Mesenchymal stem cell (in vitro differentiated cells and primary cell): ENCODE results near the gene LIPC.

Experiments used
- DNase-seq: peaks from one replicate; pipeline ENCODE4 v3.0.0-alpha.2; 2013
- H2AFZ ChIP-seq: one replicate; pipeline ENCODE4 v1.6.1; 2013; ENCODE audit warnings: low read depth, mild to moderate bottlenecking, control low read depth, inconsistent platforms, low read length, moderate library complexity
- H2AK5ac ChIP-seq: 2 replicates; pipeline ENCODE4 v1.6.1; 2013; ENCODE audit warnings: low read length, moderate library complexity, mild to moderate bottlenecking, inconsistent platforms; ENCODE audit not compliant: severe bottlenecking
- H2BK120ac ChIP-seq: one replicate; pipeline ENCODE4 v1.6.1; 2013; ENCODE audit warnings: low read depth, mild to moderate bottlenecking, inconsistent platforms, low read length, moderate library complexity
- H2BK12ac ChIP-seq, 2 experiments: one replicate each; pipeline ENCODE4 v1.6.1; 2013; ENCODE audit warnings: inconsistent platforms in 2 of 2, low read length in 2 of 2, mild to moderate bottlenecking in 2 of 2, moderate library complexity in 2 of 2, control low read depth in 1 of 2
- H2BK15ac ChIP-seq: one replicate; pipeline ENCODE4 v1.6.1; 2013; ENCODE audit warnings: mild to moderate bottlenecking, low read depth, inconsistent platforms; ENCODE audit not compliant: poor library complexity, severe bottlenecking
- H2BK5ac ChIP-seq: 2 replicates; pipeline ENCODE4 v1.6.1; 2013; ENCODE audit warnings: low read depth, mild to moderate bottlenecking, low read length, control low read depth, inconsistent platforms; ENCODE audit not compliant: poor library complexity, severe bottlenecking
- H3K14ac ChIP-seq, 2 experiments: one replicate each; pipeline ENCODE4 v1.6.1; 2013; ENCODE audit warnings: inconsistent platforms in 2 of 2, low read length in 2 of 2, control low read depth in 1 of 2, mild to moderate bottlenecking in 1 of 2, moderate library complexity in 1 of 2
- H3K18ac ChIP-seq, 2 experiments: one replicate each; pipeline ENCODE4 v1.6.1; 2013; ENCODE audit warnings: inconsistent platforms in 2 of 2, low read length in 2 of 2, control low read depth in 1 of 2, low read depth in 1 of 2, mild to moderate bottlenecking in 1 of 2
- H3K23ac ChIP-seq, 2 experiments: one replicate each; pipeline ENCODE4 v1.6.1; 2013; ENCODE audit warnings: inconsistent platforms in 2 of 2, low read length in 2 of 2, mild to moderate bottlenecking in 2 of 2, moderate library complexity in 2 of 2, control low read depth in 1 of 2
- H3K27ac ChIP-seq: 2 replicates; pipeline ENCODE4 v1.5.1; 2013; ENCODE audit warnings: mild to moderate bottlenecking, moderate library complexity, low read length, control low read depth, inconsistent platforms; ENCODE audit not compliant: poor library complexity, severe bottlenecking
- H3K27me3 ChIP-seq, 2 experiments: 2 replicates each; pipeline versions ENCODE4 v1.6.1 to v1.7.0; 2013; ENCODE audit warnings: low read length in 2 of 2, mild to moderate bottlenecking in 2 of 2, moderate library complexity in 2 of 2, control low read depth in 1 of 2, inconsistent platforms in 1 of 2; ENCODE audit not compliant: control insufficient read depth in 1 of 2, insufficient read depth in 1 of 2
- H3K36me3 ChIP-seq, 2 experiments: 2 replicates each; pipeline versions ENCODE4 v1.6.1 to v1.7.0; 2013; ENCODE audit warnings: low read length in 2 of 2, control low read depth in 1 of 2, inconsistent platforms in 1 of 2, low read depth in 1 of 2, mild to moderate bottlenecking in 1 of 2; ENCODE audit not compliant: insufficient read depth in 2 of 2, control insufficient read depth in 1 of 2
- H3K4ac ChIP-seq, 2 experiments: one replicate each; pipeline ENCODE4 v1.6.1; 2013; ENCODE audit warnings: inconsistent platforms in 2 of 2, low read length in 2 of 2, mild to moderate bottlenecking in 2 of 2, moderate library complexity in 2 of 2, control low read depth in 1 of 2, low read depth in 1 of 2
- H3K4me1 ChIP-seq: 2 replicates; pipeline ENCODE4 v1.6.1; 2013; ENCODE audit warnings: low read depth, low read length, control low read depth; ENCODE audit not compliant: control insufficient read depth, insufficient read depth
- H3K4me2 ChIP-seq: 2 replicates; pipeline ENCODE4 v1.6.1; 2013; ENCODE audit warnings: low read length, mild to moderate bottlenecking, inconsistent platforms; ENCODE audit not compliant: poor library complexity, severe bottlenecking
- H3K4me3 ChIP-seq, 2 experiments: 2 replicates each; pipeline versions ENCODE4 v1.5.1 to v1.7.0; 2013; ENCODE audit warnings: low read length in 2 of 2, mild to moderate bottlenecking in 2 of 2, control low read depth in 1 of 2, low read depth in 1 of 2; ENCODE audit not compliant: insufficient read depth in 1 of 2
- H3K79me1 ChIP-seq: replicated peaks from 2 replicates; pipeline ENCODE4 v1.6.1; 2013; ENCODE audit warnings: mild to moderate bottlenecking, control low read depth, low read length, inconsistent platforms; ENCODE audit not compliant: poor library complexity, severe bottlenecking
- H3K9ac ChIP-seq: 2 replicates; pipeline ENCODE4 v1.7.0; 2013; ENCODE audit warnings: mild to moderate bottlenecking, low read length, moderate library complexity
- H3K9me3 ChIP-seq: 2 replicates; pipeline ENCODE4 v1.7.0; 2013; ENCODE audit warnings: mild to moderate bottlenecking, low read length; ENCODE audit not compliant: control insufficient read depth
- H4K8ac ChIP-seq: one replicate; pipeline ENCODE4 v1.6.1; 2013; ENCODE audit warnings: inconsistent platforms, mild to moderate bottlenecking, low read length, moderate library complexity
- H4K91ac ChIP-seq: one replicate; pipeline ENCODE4 v1.6.1; 2013; ENCODE audit warnings: mild to moderate bottlenecking, low read length, inconsistent platforms
- WGBS: methylation state at CpG from one replicate; pipeline ENCODE4 v1.1.7; 2013; ENCODE audit warnings: mixed read lengths; 5-methylcytosine and 5-hydroxymethylcytosine counted together

The LIPC gene

GRCh38 chr15:58558777-58559176, 127.0 kb downstream of the LIPC start:
- no peak for DNase-seq
- H2AK5ac ChIP-seq = no peak overlapping the region
- no peak overlapping the region for H2BK120ac ChIP-seq
- H4K91ac ChIP-seq = no peak overlapping the region
- no peak overlapping the region for H2BK15ac ChIP-seq
- H2BK12ac ChIP-seq = no peak overlapping the region
- no peaks in the 10 kb centered on the region for H3K79me1 ChIP-seq
- no peak overlapping the region for H3K9ac ChIP-seq
- H3K9me3 ChIP-seq = no peaks in the 10 kb centered on the region
- H3K18ac ChIP-seq = no peak overlapping the region
- no peak overlapping the region for H3K23ac ChIP-seq
- H3K4me1 ChIP-seq = no peaks in the 10 kb centered on the region
- 96% methylated on average over 1 of the region's 1 CpG for WGBS
- no peak overlapping the region for H2AFZ ChIP-seq
- H2BK5ac ChIP-seq = no peak overlapping the region
- no peak overlapping the region for H3K4ac ChIP-seq
- H3K27me3 ChIP-seq = peaks cover 0 to 7% of the 10 kb centered on the region in 2 experiments
- no peak overlapping the region for H3K14ac ChIP-seq
- H4K8ac ChIP-seq = no peak overlapping the region
- H3K4me3 ChIP-seq = no peak overlapping the region
- H3K36me3 ChIP-seq = no peaks in the 10 kb centered on the region
- no peak overlapping the region for H3K4me2 ChIP-seq
- H3K27ac ChIP-seq = no peak overlapping the region

GRCh38 chr15:58559904-58560588, 128.3 kb downstream of the LIPC start:
- no peak overlapping the region for H4K8ac ChIP-seq
- no peak overlapping the region for H3K14ac ChIP-seq
- no peak overlapping the region for H2BK12ac ChIP-seq
- H3K18ac ChIP-seq = peak overlapping the region in 1 of 2 experiments; percentile 9
- H3K4me3 ChIP-seq = no peak overlapping the region
- no peak overlapping the region for H4K91ac ChIP-seq
- peaks cover 0 to 5% of the 10 kb centered on the region in 2 experiments for H3K27me3 ChIP-seq
- H3K4me1 ChIP-seq = no peaks in the 10 kb centered on the region
- no peaks in the 10 kb centered on the region for H3K9me3 ChIP-seq
- no peak overlapping the region for H2BK15ac ChIP-seq
- 65% methylated on average over 3 of the region's 6 CpGs for WGBS
- no peak for DNase-seq
- no peak overlapping the region for H3K9ac ChIP-seq
- H2AK5ac ChIP-seq = no peak overlapping the region
- H2BK5ac ChIP-seq = no peak overlapping the region
- no peak overlapping the region for H3K23ac ChIP-seq
- no peaks in the 10 kb centered on the region for H3K79me1 ChIP-seq
- H3K4me2 ChIP-seq = no peak overlapping the region
- H3K27ac ChIP-seq = no peak overlapping the region
- H2BK120ac ChIP-seq = no peak overlapping the region
- H2AFZ ChIP-seq = no peak overlapping the region
- no peaks in the 10 kb centered on the region for H3K36me3 ChIP-seq
- H3K4ac ChIP-seq = no peak overlapping the region

GRCh38 chr15:58561321-58561720, 129.5 kb downstream of the LIPC start:
- H3K18ac ChIP-seq = no peak overlapping the region
- no peak overlapping the region for H3K14ac ChIP-seq
- no peak overlapping the region for H2BK12ac ChIP-seq
- H3K23ac ChIP-seq = no peak overlapping the region
- no peak overlapping the region for H4K91ac ChIP-seq
- no peaks in the 10 kb centered on the region for H3K4me1 ChIP-seq
- H3K27me3 ChIP-seq = no peaks in the 10 kb centered on the region
- no peak overlapping the region for H3K4me3 ChIP-seq
- no peak overlapping the region for H2BK5ac ChIP-seq
- no peak overlapping the region for H2BK15ac ChIP-seq
- H2BK120ac ChIP-seq = no peak overlapping the region
- no peaks in the 10 kb centered on the region for H3K79me1 ChIP-seq
- H3K4ac ChIP-seq = no peak overlapping the region
- no peak overlapping the region for H3K27ac ChIP-seq
- WGBS = 0% methylated on average over 1 of the region's 1 CpG
- no peak overlapping the region for H3K9ac ChIP-seq
- DNase-seq = no peak
- no peak overlapping the region for H2AK5ac ChIP-seq
- H3K9me3 ChIP-seq = no peaks in the 10 kb centered on the region
- no peak overlapping the region for H4K8ac ChIP-seq
- no peak overlapping the region for H3K4me2 ChIP-seq
- H2AFZ ChIP-seq = no peak overlapping the region
- H3K36me3 ChIP-seq = no peaks in the 10 kb centered on the region

GRCh38 chr15:58562135-58562534, 130.3 kb downstream of the LIPC start:
- no peak overlapping the region for H4K91ac ChIP-seq
- no peaks in the 10 kb centered on the region for H3K9me3 ChIP-seq
- no peak overlapping the region for H2BK120ac ChIP-seq
- no peak overlapping the region for H2BK12ac ChIP-seq
- H3K18ac ChIP-seq = no peak overlapping the region
- no peak for DNase-seq
- no peaks in the 10 kb centered on the region for H3K27me3 ChIP-seq
- 60% methylated on average over 3 of the region's 3 CpGs for WGBS
- H3K4me2 ChIP-seq = no peak overlapping the region
- no peak overlapping the region for H3K14ac ChIP-seq
- H3K36me3 ChIP-seq = no peaks in the 10 kb centered on the region
- H2BK15ac ChIP-seq = no peak overlapping the region
- H3K4me3 ChIP-seq = no peak overlapping the region
- H4K8ac ChIP-seq = no peak overlapping the region
- H3K4me1 ChIP-seq = no peaks in the 10 kb centered on the region
- H2BK5ac ChIP-seq = no peak overlapping the region
- H2AK5ac ChIP-seq = no peak overlapping the region
- H3K4ac ChIP-seq = no peak overlapping the region
- no peak overlapping the region for H2AFZ ChIP-seq
- H3K79me1 ChIP-seq = no peaks in the 10 kb centered on the region
- no peak overlapping the region for H3K23ac ChIP-seq
- H3K27ac ChIP-seq = no peak overlapping the region
- no peak overlapping the region for H3K9ac ChIP-seq
